Fibroblast of villous mesenchyme (primary cell): ENCODE data around the gene FSTL1. TPM values are rescaled to one million over a fixed set of nuclear protein-coding genes. Genes with fewer than 3 reads are reported as not detected.

Experiments used
- DNase-seq: peaks from one replicate; pipeline ENCODE4 v3.0.0-alpha.2; 2010; ENCODE audit warnings: low read depth
- H3K4me3 ChIP-seq: 2 replicates; pipeline ENCODE4 v1.5.1; 2011; ENCODE audit warnings: low read depth, mild to moderate bottlenecking, low read length
- CTCF ChIP-seq: IDR thresholded peaks from 2 replicates; pipeline ENCODE4 v1.5.1; 2012; ENCODE audit warnings: low read depth, mild to moderate bottlenecking, low read length; ENCODE audit not compliant: insufficient read depth
- total RNA-seq: library from RNA; depleted of rRNA; stranded (reverse); fragments of >200 nt; gene quantifications from 2 replicates; pipeline ENCODE4 v1.2.3, GENCODE V29; 2012

The FSTL1 gene
- total RNA-seq = 997 and 1,795 TPM in 2 replicates

- peak within 1 kb of the TSS; percentile 94 for H3K4me3 ChIP-seq
- TF ChIP-seq CTCF = no peak
- peak; percentile 67 for DNase-seq
Observed at GRCh38 chr3:120450600-120451271, at the start of gene FSTL1. FSTL1 (minus strand) TSS chr3:120450992; CDS start chr3:120450746, 246 bp downstream.

- peak; percentile 96 for DNase-seq
- no peak overlapping the region for H3K4me3 ChIP-seq
- TF ChIP-seq CTCF = no peak
Observed at GRCh38 chr3:120498556-120499346, 48.0 kb upstream of the FSTL1 start.

- no peak overlapping the region for H3K4me3 ChIP-seq
- TF ChIP-seq CTCF = no peak
- no peak for DNase-seq
Observed at GRCh38 chr3:120497818-120498217, 47.0 kb upstream of the FSTL1 start.

- no peak for TF ChIP-seq CTCF
- H3K4me3 ChIP-seq = no peak overlapping the region
Observed at GRCh38 chr3:120497336-120497735, 46.5 kb upstream of the FSTL1 start.

GRCh38 chr3:120496278-120497002 is 45.6 kb upstream of the FSTL1 start:
- TF ChIP-seq CTCF = no peak
- no peak overlapping the region for H3K4me3 ChIP-seq
- peak; percentile 62 for DNase-seq

More at GRCh38 chr3:120497336-120497735, 46.5 kb upstream of the FSTL1 start:
- DNase-seq = peak; percentile 73

- no peak overlapping the region for H3K4me3 ChIP-seq
- no peak for TF ChIP-seq CTCF
- DNase-seq = no peak
Observed at GRCh38 chr3:120495809-120496208, 45.0 kb upstream of the FSTL1 start.
